HG03175 (cell line): ENCODE measurements around the gene PIP5KL1.

ENCODE experiments used
- ATAC-seq: cut with Tn5 transposase; IDR thresholded peaks from one replicate; pipeline ENCODE4 v1.9.1; 2021; ENCODE audit warnings: mild to moderate bottlenecking, moderate library complexity; ENCODE audit not compliant: unreplicated experiment

PIP5KL1 gene

DNA sequence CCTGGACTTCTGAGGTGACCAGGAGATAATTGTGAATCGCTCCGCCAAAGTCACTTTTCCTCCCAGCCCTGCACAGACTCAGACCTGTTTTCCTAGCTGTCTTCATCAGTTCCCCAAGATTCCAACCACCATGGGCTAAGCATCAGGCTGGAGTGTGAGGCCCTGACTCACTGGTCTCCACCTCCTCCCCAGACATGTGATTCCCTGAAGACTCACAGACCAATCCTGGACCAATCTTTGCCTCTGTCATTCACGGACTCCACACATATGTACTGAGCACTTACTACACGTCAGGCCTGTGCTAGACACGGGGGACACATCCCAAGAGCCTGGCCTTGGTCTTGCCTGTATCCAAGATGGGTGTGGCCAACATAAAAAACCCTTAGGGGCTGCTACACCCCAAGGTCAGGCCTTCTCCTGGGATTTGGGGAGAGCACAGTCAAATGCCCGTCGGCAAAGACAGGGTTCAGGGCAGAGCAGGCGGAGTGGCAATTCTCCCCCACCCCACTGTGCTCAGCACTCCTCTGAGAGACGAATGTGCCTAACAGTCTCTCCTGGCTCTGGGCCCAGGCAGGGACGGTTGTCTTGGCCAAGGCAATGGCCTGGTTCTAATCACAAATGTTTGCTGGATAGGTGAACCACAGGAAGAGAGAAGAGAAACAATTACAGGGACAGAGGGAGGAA is 38.3 kb upstream of the PIP5KL1 start:
- ATAC-seq: no peak

GRCh38 chr9:127968042-127968441 is 37.5 kb upstream of the PIP5KL1 start:
- no peak for ATAC-seq

DNA sequence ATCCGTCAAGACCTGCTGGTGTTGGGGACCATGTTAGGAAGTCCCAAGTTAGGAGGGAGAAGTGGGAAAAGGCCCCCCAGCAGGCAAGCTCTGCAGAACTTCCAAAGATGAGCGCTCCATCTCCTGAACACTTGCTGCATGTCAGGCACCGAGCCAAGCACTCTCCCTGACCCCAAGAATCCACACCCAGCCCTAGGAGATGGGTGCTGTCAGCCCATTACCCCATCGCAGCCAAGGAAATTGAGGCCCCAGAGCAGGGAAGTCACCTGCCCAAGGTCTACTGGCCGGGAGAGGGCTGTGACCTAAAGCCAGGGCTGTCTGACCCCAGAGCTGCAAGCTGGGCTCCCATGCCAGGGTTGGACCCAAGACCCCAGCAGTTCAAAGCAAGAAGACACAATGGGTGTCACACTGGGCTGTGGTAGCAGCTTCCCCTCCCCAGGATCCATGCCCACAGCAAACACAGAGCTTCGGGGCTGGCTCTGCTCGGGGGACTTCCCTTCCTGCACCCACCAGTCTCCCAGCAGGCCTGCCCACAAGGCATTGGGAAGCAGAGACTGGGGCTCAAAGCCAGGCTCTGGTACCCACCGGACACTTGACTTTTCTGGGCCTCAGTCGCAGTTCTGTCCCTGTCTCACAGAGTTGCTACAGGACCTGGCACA is 36.7 kb upstream of the PIP5KL1 start:
- no peak for ATAC-seq

DNA sequence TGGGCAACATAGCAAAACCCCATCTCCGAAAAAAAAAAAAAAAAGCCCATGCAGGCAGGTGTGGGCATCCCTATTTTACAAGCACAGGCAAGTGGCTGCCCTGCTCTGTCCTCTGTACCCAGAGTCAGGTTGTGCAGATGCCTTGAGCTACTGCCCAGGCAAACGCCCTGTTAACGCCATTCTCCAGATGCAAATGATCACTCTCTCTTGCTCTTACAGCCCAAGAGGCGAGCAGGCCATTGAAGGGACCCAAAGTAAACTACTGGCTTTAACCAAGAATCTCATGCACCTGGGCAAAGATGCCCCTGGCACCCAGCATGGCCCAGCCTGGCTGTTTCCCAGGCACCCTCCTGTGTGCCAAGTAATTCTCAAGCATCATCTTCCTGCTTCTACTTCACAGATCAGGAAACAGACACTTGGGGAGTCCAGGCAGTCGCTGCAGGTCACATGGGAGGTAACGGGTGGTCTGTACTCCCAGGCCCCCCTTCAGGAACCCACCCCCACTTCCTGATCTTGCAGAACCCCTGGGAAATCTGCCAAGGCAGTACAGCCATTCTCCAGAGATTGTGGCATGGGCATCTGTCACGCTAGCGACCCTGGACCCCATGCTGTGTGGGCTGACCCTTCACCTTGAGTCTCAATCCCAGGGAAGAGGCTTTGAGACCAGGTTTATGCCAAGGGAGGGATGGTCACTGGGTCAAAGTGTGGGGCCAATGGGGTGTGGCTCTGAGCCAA is 36.0 kb upstream of the PIP5KL1 start:
- ATAC-seq: no peak

DNA sequence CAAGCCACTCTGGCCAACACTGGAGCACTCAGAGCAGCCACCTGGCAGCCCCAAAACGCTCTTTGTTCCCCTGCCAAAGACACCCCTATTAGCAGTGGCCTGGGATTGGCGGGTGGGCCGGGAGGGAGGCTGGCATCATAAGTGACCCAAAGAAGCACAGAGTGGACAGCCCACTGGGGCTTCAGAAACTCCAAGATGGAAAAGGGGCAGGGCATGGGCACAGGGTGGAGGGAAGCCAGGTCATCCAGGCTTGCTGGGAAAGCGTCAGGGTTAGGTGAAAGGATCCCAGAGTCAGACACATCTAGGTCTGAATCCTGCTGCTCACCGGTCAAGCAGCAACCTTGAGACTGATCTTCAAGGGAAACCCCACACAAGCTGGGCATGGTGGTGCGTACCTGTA is 35.4 kb upstream of the PIP5KL1 start:
- ATAC-seq: no peak

GRCh38 chr9:127963359-127964064 is 32.9 kb upstream of the PIP5KL1 start:
- no peak for ATAC-seq

DNA sequence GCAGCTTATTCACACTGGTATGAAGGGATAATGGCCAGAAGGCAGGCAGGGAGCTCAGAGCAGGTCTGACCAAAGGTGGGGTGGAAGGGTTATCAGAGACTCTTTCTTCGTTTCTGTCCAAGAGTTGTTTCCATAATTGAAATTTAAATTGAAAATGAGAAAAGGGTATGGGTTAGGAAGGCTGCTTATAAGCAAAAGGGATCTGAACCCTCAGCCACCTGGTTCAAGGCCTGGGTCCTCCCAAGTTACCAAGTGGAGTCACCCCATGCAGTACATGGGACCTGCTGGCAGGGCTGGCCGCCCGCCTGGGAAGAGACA is 32.4 kb upstream of the PIP5KL1 start:
- no peak for ATAC-seq

DNA sequence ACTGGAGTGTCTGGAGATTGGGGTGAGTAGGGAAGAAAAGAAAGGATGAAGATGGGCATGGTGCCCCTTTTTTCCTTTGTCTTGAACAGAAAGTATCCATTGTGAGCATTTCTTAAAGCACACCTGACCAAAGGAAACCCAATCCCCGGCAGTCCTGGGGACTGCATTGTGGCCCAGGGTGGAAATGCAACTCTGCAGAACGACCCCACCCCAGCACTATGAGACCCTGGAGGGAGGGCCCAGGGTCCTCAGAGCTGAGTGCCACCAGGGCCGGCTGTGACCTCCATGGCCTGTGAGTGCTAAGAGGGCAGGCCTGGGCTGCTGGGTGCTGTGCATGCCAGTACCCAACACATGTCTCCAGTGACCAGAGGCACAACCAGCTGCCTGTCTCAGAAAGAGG is 31.7 kb upstream of the PIP5KL1 start:
- ATAC-seq: no peak

DNA sequence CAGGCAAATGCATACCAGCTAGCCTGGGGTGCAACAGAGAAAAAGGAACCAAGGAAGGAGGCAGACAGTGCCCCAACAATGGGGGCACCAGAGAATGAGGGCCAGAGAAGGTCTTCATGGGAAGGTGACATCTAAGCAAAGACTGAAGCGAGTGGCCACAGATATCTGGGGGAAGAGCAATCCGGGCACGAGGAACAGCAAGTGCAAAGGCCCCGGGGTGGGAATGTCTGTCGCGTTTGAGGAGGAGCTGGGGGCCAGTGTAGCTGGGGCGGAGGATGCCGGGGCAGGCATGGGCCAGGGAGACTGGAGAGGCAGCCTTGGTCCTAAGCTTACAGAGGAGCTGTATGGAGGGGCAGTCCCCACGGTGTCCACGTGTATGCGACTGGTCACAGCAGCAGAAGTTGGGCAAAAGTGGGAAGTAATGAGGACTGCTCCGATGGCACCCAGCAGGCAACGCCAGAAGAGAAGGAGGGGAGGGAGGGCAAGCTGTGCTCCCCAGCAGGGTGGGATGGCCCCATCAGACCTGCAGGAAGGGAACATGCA is 31.1 kb upstream of the PIP5KL1 start:
- no peak for ATAC-seq

GRCh38 chr9:127961155-127961490 is 30.5 kb upstream of the PIP5KL1 start:
- ATAC-seq: no peak

DNA sequence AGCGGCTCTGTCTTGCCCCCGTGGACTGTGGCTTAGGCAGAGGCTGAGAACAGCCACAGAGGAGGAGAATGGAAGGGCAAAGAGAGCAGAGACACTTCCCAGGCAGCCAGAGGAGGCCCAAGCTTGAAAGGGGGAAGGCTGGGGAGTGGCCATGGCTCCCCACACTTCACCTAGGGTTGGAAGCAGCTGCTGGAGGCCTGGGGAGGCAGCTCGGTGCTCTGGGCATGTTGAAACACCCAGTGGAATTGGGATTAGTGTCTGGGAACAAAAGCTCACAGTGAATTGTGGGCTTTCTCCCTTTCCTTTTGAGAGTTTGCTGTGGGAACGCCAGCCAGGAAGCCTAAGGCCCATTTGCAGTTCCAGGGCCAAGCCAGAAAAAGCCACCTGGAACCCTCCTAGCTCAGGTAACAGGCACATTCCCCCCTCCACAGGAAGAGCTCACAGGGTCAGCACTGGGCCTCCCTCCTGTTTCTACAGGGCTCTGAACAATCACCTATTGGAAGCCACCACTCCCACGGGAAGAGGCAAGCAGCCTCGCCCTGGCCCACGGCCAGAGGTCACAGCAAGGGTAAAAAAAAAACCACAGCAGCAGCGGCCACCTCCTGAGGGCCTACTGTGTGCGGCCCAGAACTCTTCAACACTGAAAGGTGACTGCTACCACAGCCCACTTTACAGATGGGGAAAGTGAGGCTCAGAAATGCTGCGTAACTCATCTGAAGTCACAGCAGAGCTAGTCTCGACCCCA is 30.0 kb upstream of the PIP5KL1 start:
- no peak for ATAC-seq

DNA sequence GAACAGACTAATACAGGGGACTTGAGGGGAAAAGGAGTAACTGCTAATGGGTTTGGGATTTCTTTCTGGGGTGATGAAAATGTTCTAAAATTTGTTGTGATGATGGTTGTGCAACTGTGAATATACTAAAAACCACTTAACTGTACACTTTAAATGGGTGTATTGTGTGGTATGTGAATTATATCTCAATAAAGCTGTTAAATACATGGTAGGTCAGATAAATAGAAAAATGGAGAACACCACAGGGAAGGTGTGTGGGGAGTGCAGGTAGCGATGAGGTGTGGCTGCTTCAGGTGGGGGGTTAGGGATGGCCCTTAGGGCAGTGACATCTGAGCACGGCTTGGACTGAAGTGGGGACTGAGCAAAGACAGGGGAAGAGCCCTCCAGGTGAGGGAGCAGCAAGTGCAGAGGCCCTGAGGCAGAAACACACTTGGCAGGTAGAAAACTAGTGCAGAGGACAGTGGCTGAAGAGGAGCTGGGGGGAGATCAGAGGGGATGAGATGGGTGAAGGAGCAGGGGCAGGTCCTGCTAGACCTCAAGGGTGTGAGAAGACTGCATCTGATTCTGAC is 29.3 kb upstream of the PIP5KL1 start:
- ATAC-seq: no peak

DNA sequence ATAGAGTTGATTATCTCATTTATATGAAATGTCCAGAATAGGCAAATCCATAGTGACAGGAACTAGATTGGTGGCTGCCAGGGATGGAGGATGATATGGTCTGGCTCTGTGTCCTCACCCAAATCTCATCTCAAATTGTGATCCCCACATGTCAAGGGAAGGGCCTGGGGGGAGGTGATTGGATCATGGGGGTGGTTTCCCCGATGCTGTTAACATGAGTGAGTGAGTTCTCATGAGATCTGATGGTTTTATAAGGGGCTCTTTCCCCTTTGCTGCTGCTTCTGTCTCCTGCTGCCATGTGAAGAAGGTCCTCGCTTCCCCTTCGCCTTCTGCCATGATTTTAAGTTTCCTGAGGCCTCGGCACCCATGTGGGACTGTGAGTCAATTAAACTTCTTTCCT is 28.8 kb upstream of the PIP5KL1 start:
- no peak for ATAC-seq

DNA sequence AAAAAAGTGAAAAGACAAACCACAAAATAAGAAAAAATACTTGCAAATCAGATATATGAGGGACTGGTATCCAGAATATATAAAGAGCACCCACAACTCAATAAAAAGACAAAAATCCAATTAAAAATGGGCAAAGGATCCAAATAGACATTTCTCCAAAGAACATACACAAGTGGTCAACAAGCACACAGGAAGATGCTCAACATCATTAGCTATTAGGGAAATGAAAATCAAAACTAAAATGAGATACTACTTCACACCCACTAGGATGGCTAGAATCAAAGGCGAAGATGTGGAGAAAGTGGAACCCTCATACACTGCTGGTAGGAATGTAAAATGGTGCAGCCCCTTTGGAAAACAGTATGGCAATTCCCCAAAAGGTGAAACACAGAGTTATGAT is 28.2 kb upstream of the PIP5KL1 start:
- no peak for ATAC-seq

- peak; percentile 57 for ATAC-seq
These were observed 24.9 kb upstream of the PIP5KL1 start for GRCh38 chr9:127955294-127956015.

- ATAC-seq: no peak
These were observed 24.3 kb upstream of the PIP5KL1 start for GRCh38 chr9:127954831-127955293.

DNA sequence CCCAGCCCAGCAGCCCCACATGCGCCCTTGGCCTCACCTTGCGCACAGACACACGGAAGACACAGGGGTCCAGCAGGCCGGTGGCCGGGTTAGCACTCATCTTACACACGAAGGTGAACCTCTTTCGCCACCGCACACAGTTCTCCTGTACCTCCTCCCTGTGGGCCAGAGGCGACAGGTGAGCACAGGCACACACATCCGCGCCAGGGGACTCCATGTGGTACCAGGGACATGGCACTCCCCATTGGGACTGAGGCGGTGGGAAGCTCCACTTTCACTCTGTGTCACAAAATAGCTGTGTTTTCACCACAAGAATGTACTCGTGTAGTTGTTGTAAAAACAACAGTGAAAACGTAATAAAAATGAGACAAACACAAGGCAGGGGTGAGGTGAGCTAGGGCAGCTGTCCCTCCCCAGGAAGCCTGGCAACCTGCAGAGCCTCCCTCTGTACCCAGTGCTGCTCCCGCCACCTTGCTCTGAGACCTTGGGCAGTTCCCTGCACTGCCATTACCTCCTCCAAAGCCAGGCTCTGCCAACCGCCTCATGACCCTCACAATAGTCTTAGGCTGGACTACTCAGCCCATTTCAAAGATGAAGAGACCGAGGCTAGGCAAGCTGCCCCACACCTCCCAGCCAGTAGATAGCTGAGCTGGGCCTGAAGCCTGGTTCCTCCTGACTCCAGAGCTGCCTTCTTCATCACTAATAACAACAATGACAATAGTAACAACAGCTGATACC is 23.4 kb upstream of the PIP5KL1 start:
- ATAC-seq: no peak

DNA sequence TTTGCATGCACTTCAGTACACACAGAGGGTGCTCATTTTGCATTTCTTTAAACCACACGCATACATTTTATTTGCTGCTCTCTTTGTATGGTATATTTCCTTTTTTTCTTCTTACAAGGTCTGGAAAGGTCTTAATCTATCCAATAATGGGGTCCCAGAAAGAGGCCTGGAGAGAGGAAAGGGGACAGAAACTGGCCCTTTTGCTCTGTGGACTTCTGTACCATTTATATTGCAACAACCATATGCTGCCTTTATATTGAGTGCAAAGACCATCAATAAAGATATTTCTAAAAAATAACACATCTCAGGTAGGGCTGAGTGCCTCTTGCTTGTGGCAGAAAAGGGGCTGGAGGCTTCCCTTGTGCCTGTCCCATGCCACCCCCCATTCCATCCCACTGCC is 22.6 kb upstream of the PIP5KL1 start:
- no peak for ATAC-seq
